Activated effector memory CD4-positive, alpha-beta T cell treated with Interleukin-2 at 50 U/mL for 16 hours (primary cell): ENCODE results near the gene YPEL1.

Experiments
- DNase-seq: peaks from one replicate; pipeline ENCODE4 v3.0.0-alpha.2; 2020

Gene YPEL1

GRCh38 chr22:21652547-21653545, 82.7 kb downstream of the YPEL1 start:
- DNase-seq = no peak

GRCh38 chr22:21652010-21652546, 83.5 kb downstream of the YPEL1 start:
- DNase-seq = peak; percentile 69

GRCh38 chr22:21651521-21652009, 84.0 kb downstream of the YPEL1 start:
- DNase-seq = no peak

GRCh38 chr22:21650823-21651520, 84.6 kb downstream of the YPEL1 start:
- no peak for DNase-seq

GRCh38 chr22:21650280-21650679, 85.3 kb downstream of the YPEL1 start:
- no peak for DNase-seq
